Upper lobe of left lung (tissue), 6 donors: Measurements from ENCODE around the gene STK25. TPM values are rescaled to one million over a fixed set of nuclear protein-coding genes. Genes with fewer than 3 reads are reported as not detected.

Experiments
- ATAC-seq, 2 donors: fragments of 200-7000 bp; cut with Tn5 transposase; one replicate each; pipeline ENCODE4 v1.9.1; 2022; ENCODE audit warnings: mild to moderate bottlenecking in 2 of 2, moderate library complexity in 2 of 2; ENCODE audit not compliant: low FRiP score in 2 of 2
- DNase-seq, 2 donors: peaks; one replicate each; pipeline ENCODE4 v3.0.0-alpha.2; 2019 to 2020
- H3K27ac ChIP-seq, 4 donors: fragments of 200-600 bp; sonication (generic); one replicate each; pipeline ENCODE4 v1.5.1; 2016 to 2019
- H3K27me3 ChIP-seq, 4 donors: fragments of 200-600 bp; sonication (generic); one replicate each; pipeline ENCODE4 v1.5.1; 2017 to 2019
- H3K36me3 ChIP-seq, 4 donors: fragments of 200-600 bp; sonication (generic); one replicate each; pipeline ENCODE4 v1.5.1; 2016 to 2019
- H3K4me1 ChIP-seq, 4 donors: fragments of 200-600 bp; sonication (generic); one replicate each; pipeline ENCODE4 v1.5.1; 2018 to 2019
- H3K4me3 ChIP-seq, 4 donors: fragments of 200-600 bp; sonication (generic); one replicate each; pipeline ENCODE4 v1.5.1; 2017 to 2019; ENCODE audit warnings: mild to moderate bottlenecking in 2 of 4, moderate library complexity in 1 of 4
- H3K9me3 ChIP-seq, 4 donors: fragments of 200-600 bp; sonication (generic); one replicate each; pipeline ENCODE4 v1.5.1; 2018 to 2019
- EP300 ChIP-seq, 4 donors: sonication (generic); formaldehyde crosslinking; IDR thresholded peaks; one replicate each; pipeline ENCODE4 v1.5.1; 2017; ENCODE audit warnings: antibody characterized with exemption in 4 of 4, control low read depth in 2 of 4
- POLR2A ChIP-seq, 4 donors: fragments of 450-650 bp; IDR thresholded peaks; one replicate each; pipeline ENCODE4 v1.5.1; 2016 to 2017; ENCODE audit warnings: antibody characterized with exemption in 4 of 4, mild to moderate bottlenecking in 2 of 4
- POLR2AphosphoS5 ChIP-seq, 2 donors: sonication (generic); formaldehyde crosslinking; IDR thresholded peaks; one replicate each; pipeline ENCODE4 v1.5.1; 2017; ENCODE audit warnings: antibody characterized with exemption in 2 of 2
- WGBS, 2 donors: methylation state at CpG; one replicate each; pipeline ENCODE4 v1.1.5; 2017 to 2018; 5-methylcytosine and 5-hydroxymethylcytosine counted together
- total RNA-seq, 6 donors: library from RNA; depleted of rRNA in 4 of 6; stranded (reverse); fragments of >200 nt in 4 of 6; gene quantifications; one replicate each; pipeline versions ENCODE4 v1.1.0 to v1.2.1, GENCODE V29; 2016 to 2021
- TF ChIP-seq, protein P1 (sequence below), 6 experiments: fragments of 450-650 bp in 4 of 6; fragments of 200-600 bp in 2 of 6; sonication (generic) in 2 of 6; IDR thresholded peaks; one replicate each; pipeline ENCODE4 v1.5.1; 2016 to 2019; ENCODE audit warnings: antibody characterized with exemption in 6 of 6
- donor health status: DM: no; HTN: no; CAD: no; lungs with moderate emphysema.
- donor health status: DM: no; HTN: yes; CAD: no; lungs with severe emphysema.

The STK25 gene
- total RNA-seq, 6 donors from 2014 or later: 97.3 to 351 (median 134) TPM

DNA sequence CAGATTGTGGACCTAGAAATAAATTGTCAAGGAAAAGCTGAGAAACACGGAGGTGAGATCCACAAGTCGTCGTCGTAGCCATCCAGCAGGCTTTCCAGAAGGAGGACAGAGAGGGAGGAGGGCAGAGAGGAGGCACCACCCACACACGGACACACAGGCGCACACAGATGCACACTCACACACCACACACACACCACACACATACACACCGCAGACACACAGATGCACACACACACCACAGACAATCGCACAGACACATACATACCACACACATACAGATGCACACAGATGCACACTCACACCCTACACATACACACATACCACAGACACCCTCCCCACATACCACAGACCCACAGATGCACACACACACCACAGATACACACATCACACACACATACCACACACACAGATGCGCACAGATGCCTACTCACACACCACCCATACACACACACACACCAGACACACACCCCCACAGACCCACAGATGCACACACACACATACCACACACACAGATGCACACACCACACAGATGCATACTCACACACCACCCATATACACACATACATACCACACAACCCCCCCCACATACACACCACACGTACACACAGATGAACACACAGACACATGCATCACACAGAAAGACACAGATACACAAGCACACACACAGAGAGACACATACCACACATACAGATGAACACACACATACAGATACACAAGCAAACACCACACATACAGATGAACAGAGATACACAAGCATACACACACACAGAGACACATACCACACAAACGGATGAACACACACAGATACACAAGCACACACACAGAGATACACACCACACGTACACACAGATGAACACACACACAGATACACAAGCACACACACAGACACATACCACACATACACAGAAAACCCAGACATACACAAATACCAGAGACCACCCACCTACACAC, 37.4 kb upstream of the STK25 start:
- H3K4me1 ChIP-seq: peaks cover 30 to 54% (median 46%) of the 10 kb centered on the region in 4 donors
- H3K9me3 ChIP-seq: no peaks in the 10 kb centered on the region
- peaks cover 0 to 11% (median 4%) of the 10 kb centered on the region in 4 donors for H3K27me3 ChIP-seq
- no peak overlapping the region for H3K27ac ChIP-seq
- DNase-seq (no peak), ATAC-seq (no peak)
- no peaks in the 10 kb centered on the region for H3K36me3 ChIP-seq
- 74 to 83% methylated on average over 11 to 12 of the region's 12 CpGs for WGBS, 2 donors
- H3K4me3 ChIP-seq: no peak overlapping the region
- no peak for TF ChIP-seq POLR2A (IDR thresholded peaks at IDR 0.05)
- no peak for TF ChIP-seq EP300 (IDR thresholded peaks at IDR 0.05)
- TF ChIP-seq POLR2AphosphoS5 (IDR thresholded peaks at IDR 0.05): no peak
- TF ChIP-seq, protein P1, sequence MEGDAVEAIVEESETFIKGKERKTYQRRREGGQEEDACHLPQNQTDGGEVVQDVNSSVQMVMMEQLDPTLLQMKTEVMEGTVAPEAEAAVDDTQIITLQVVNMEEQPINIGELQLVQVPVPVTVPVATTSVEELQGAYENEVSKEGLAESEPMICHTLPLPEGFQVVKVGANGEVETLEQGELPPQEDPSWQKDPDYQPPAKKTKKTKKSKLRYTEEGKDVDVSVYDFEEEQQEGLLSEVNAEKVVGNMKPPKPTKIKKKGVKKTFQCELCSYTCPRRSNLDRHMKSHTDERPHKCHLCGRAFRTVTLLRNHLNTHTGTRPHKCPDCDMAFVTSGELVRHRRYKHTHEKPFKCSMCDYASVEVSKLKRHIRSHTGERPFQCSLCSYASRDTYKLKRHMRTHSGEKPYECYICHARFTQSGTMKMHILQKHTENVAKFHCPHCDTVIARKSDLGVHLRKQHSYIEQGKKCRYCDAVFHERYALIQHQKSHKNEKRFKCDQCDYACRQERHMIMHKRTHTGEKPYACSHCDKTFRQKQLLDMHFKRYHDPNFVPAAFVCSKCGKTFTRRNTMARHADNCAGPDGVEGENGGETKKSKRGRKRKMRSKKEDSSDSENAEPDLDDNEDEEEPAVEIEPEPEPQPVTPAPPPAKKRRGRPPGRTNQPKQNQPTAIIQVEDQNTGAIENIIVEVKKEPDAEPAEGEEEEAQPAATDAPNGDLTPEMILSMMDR (IDR thresholded peaks at IDR 0.05): no peak

DNA sequence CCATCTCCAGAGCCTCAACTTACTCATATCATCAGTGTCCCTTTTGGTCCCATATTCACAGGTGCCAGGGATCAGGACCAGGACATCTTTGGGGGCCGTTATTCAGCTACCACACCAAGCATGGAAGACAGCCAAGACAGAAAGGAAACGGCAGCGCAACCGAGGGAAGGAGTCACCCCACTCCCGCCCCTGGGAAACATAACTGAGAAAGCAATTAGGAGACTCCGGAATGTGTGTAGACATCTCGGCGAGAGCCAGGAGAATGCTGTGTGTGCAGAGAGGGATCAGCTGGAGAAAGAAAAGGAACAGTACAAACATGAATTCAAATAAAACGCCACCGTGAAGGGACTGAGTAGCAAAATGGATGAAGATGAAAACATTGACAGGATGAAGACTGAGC, 36.7 kb upstream of the STK25 start:
- ATAC-seq: no peak
- TF ChIP-seq POLR2AphosphoS5 (IDR thresholded peaks at IDR 0.05) (no peak), EP300 (IDR thresholded peaks at IDR 0.05) (no peak), POLR2A (IDR thresholded peaks at IDR 0.05) (no peak)
- TF ChIP-seq, protein P1 (IDR thresholded peaks at IDR 0.05): no peak
- H3K36me3 ChIP-seq: no peaks in the 10 kb centered on the region
- no peak for DNase-seq
- no peaks in the 10 kb centered on the region for H3K9me3 ChIP-seq
- 35 to 41% methylated on average over 10 of the region's 10 CpGs for WGBS, 2 donors
- peaks cover 0 to 17% (median 4%) of the 10 kb centered on the region in 4 donors for H3K27me3 ChIP-seq
- peaks cover 29 to 54% (median 44%) of the 10 kb centered on the region in 4 donors for H3K4me1 ChIP-seq
- peak overlapping the region in 1 of 4 donors; percentile 7 for H3K27ac ChIP-seq
- no peak overlapping the region for H3K4me3 ChIP-seq

DNA sequence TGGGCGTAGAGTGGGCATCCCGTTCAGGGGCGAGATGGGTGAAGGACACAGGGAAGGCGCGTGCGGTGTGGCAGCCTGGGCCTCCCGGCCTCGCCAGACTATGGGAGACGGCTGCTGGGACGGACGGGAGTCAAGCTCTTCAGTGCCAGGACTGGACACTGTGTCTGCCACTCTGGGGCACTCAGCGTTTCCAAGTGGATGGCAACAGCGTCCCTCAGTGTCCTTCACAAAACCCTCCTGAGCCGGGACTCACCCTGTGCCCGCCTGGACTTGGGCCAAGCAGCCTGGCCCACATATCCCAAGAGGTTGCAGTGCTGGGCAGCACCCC, 33.9 kb upstream of the STK25 start:
- H3K27me3 ChIP-seq: peaks cover 0 to 17% (median 4%) of the 10 kb centered on the region in 4 donors
- ATAC-seq (peak; percentile 3 to 54), DNase-seq (peak; percentile 81)
- 69 to 72% methylated on average over 15 of the region's 15 CpGs for WGBS, 2 donors
- peak overlapping the region in 2 of 4 donors; percentile 45 to 46 for H3K4me3 ChIP-seq
- peaks cover 16 to 41% (median 30%) of the 10 kb centered on the region in 4 donors for H3K4me1 ChIP-seq
- H3K27ac ChIP-seq: peak overlapping the region in 1 of 4 donors; percentile 80
- H3K36me3 ChIP-seq: no peaks in the 10 kb centered on the region
- no peaks in the 10 kb centered on the region for H3K9me3 ChIP-seq
- TF ChIP-seq EP300 (IDR thresholded peaks at IDR 0.05) (no peak), POLR2A (IDR thresholded peaks at IDR 0.05) (peak in 1 of 4 donors; percentile 13), POLR2AphosphoS5 (IDR thresholded peaks at IDR 0.05) (no peak)
- TF ChIP-seq, protein P1 (IDR thresholded peaks at IDR 0.05): no peak

DNA sequence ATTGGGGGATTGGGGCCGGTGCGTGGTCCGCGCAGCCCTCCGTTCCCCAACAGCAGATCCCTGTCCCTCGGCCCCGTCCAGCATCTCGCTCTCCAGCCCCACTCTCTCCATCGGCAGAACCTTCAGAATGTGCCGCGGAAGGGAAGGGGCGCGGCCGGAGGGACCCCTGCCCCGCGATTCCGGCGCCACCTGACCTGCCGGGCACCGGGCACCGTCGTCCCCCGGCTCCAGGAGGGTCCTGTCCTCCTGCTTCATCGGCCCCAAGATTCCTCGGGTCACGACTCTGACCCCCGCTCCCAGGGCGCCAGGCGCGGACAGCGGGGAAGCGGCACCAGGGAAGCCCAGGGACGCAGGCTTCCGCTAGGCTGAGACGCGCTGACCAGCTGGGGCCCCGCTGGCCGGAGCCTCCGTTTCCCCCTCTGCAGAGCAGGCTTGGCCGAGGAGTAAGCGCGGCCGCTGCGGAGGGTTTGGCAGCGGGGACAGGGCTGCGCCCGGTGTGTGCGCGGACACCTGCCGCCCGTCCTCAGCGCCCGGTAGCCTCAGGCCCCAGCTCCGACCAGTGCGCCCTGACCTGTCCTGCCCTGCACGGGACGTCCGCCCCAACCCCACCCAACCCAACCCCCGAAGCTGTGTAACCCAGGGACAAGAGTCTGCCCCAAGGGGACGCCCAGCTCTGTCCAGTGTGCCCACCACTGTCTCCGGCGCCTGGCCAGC, 33.3 kb upstream of the STK25 start:
- ATAC-seq: peak; percentile 1 to 6
- H3K4me3 ChIP-seq: peak overlapping the region in 3 of 4 donors; percentile 45 to 55 (median 46)

More for the DNA sequence above, 33.3 kb upstream of the STK25 start:
- WGBS, 2 donors: 16 to 32% methylated on average over 23 of the region's 62 CpGs
- H3K4me1 ChIP-seq: peaks cover 12 to 35% (median 24%) of the 10 kb centered on the region in 4 donors
- H3K27ac ChIP-seq: peak overlapping the region in 2 of 4 donors; percentile 11 to 80
- peak in 1 of 2 donors; percentile 85 for DNase-seq
- no peaks in the 10 kb centered on the region for H3K9me3 ChIP-seq
- no peak for TF ChIP-seq EP300 (IDR thresholded peaks at IDR 0.05)
- TF ChIP-seq, protein P1 (IDR thresholded peaks at IDR 0.05): no peak
- no peak for TF ChIP-seq POLR2A (IDR thresholded peaks at IDR 0.05)
- TF ChIP-seq POLR2AphosphoS5 (IDR thresholded peaks at IDR 0.05): no peak
- H3K36me3 ChIP-seq: no peaks in the 10 kb centered on the region
- H3K27me3 ChIP-seq: peaks cover 0 to 17% (median 4%) of the 10 kb centered on the region in 4 donors
